GM19238 (cell line): ENCODE data around the gene RNPC3.
A peak's percentile ranks its signal among the peaks of the same experiment; 100 is the strongest.

Experiments
- DNase-seq: peaks from one replicate; pipeline ENCODE4 v3.0.0; 2011; ENCODE audit warnings: low spot score; ENCODE audit not compliant: insufficient read length

RNPC3 gene, protein sequence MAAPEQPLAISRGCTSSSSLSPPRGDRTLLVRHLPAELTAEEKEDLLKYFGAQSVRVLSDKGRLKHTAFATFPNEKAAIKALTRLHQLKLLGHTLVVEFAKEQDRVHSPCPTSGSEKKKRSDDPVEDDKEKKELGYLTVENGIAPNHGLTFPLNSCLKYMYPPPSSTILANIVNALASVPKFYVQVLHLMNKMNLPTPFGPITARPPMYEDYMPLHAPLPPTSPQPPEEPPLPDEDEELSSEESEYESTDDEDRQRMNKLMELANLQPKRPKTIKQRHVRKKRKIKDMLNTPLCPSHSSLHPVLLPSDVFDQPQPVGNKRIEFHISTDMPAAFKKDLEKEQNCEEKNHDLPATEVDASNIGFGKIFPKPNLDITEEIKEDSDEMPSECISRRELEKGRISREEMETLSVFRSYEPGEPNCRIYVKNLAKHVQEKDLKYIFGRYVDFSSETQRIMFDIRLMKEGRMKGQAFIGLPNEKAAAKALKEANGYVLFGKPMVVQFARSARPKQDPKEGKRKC

GRCh38 chr1:103525607-103526507 lies at the start of gene RNPC3:
RNPC3 (plus strand) TSS chr1:103525699; CDS start chr1:103526071, 372 bp downstream.
- peak; percentile 47 for DNase-seq

DNA sequence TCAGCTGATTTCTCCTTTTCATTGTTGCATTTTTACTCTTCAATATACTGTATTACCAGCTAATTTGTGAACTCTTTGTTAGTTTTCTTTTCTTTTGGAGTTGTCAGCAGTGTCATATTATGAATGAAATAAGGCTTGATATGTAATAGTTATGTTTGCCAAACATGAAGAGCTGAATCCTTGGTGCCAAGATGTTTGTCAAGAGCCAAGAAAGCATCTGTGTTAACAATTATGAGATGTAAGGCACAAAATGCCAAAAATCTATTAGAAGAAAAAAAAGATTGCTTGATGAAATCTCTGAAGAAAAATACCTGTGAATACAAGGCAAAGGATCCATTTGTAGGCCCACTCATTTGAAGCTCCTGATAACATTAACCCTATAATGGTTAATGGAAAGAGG lies 48.4 kb upstream of the RNPC3 start:
- DNase-seq, result no peak

DNA sequence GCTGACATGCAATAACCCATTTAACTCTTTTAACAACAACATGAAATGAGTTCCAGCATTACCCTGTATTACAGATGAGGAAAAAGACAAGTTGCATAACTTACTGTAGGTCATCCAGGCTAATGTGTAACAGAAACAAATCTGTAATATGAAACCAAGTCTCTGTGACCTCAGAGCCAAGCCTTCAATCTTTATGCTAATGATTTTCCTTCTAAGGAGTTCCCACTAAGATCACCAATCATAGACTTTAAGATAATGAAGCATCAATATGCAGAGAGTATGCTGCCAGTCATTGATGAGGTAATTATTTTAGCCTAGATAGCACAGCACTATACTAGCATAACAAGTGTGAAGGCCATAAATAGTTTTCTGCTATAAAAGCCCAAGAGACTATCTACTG lies 35.6 kb upstream of the RNPC3 start:
- no peak for DNase-seq

GRCh38 chr1:103492003-103492625 lies 33.4 kb upstream of the RNPC3 start:
- DNase-seq, result no peak

DNA sequence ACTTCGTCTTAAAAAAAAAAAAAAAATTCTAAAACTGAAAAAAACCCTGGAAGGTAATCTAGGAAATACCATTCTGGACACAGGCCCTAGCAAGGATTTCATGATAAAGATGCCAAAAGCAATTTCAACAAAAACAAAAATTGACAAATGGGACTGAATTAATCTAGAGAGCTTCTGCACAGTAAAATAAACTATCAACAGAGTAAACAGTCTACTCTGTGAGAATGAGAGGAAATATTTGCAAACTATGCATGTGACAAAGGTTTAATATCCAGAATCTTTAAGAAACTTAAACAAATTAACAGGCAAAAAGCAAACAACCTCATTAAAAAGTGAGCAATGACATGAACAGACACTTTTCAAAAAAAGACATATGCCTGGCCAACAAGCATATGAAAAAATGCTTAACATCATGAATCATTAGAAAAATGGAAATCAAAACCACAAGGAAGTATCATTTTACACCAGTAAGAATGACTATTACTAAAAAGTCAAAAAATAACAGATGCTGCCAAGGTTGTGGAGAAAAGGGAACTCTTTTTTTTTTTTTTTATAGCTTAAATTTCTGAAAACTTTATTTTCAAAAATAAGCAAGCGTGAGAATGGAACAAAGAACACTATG lies 29.4 kb upstream of the RNPC3 start:
- no peak for DNase-seq

GRCh38 chr1:103497404-103497803 lies 28.1 kb upstream of the RNPC3 start:
- no peak for DNase-seq

DNA sequence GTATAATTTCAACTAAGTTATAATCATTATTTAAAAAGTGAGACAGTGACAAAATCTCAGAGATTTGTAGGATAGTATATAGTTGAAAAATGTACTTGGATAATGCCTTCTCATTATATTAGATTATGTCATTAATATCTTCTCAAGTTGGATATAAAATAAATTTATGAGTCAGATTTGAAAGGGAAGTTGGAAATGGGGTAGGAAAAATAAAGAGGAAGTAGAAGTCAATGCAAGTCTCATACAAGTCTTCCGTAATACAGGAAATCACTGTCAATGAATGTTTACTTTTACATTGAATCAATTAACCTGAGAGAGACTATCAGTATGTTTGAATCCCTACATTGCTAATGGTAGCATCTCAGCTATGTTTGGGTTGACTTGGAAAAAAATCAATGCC lies 16.2 kb upstream of the RNPC3 start:
- DNase-seq, result no peak

DNA sequence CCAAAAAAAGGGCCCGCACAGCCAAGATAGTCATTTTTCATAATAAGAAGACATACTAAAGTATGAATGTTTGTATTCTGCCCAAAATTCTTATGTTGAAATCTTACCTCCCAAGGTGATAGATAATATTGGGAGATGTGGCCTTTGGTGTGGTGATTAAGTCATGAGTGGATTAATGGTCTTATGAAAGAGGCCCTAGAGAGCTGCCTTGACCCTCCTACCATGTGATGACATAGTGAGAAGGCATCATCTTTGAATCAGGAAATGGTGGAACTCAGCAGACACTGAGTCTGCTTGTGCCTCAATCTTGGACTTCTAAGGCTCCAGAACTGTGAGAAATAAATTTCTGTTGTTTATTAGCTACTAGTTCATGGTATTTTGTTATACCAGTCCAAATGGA lies 11.8 kb upstream of the RNPC3 start:
- DNase-seq, result no peak

GRCh38 chr1:103514920-103515503 lies 10.5 kb upstream of the RNPC3 start:
- no peak for DNase-seq

DNA sequence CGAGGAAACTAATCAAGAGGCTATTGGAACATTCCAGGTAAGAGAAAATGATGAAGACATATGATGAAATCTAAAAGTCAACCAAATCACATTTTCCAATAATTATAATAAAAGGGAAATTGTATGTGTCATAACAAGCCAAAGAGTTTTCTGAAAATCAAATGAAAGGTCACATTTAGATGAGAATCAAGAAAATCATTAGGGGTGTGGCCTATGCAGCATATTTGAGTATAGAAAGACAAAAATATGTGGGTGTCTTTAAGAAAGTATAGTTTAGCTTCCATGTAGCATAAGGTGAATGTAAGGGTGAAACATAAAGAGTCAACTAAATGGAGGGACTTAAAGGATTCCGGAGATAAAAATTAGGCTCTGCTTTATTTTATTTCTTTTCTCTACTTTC lies 9.2 kb upstream of the RNPC3 start:
- DNase-seq, result no peak

GRCh38 chr1:103516693-103517092 lies 8.8 kb upstream of the RNPC3 start:
- DNase-seq, result no peak

GRCh38 chr1:103517380-103518047 lies 8.0 kb upstream of the RNPC3 start:
- DNase-seq, result no peak

DNA sequence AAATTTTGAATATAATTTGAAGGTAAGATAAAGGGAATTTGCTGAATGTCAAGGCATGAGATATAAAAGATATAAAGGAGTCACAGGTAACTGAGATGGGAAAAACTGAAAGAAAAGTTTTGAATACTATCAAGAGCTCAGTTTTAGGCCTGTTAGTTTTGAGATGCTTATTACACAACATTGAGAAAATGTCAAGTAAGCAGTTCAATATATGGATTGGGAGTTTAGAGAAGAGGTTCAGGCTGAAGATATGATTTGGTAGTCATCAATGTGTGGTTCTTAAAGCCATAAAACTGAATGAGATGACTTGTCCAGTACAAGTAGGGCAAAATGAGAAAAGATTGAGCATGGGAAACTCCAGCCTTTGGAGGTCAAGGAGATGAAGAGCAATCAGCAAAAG lies 4.7 kb upstream of the RNPC3 start:
- DNase-seq, result no peak

DNA sequence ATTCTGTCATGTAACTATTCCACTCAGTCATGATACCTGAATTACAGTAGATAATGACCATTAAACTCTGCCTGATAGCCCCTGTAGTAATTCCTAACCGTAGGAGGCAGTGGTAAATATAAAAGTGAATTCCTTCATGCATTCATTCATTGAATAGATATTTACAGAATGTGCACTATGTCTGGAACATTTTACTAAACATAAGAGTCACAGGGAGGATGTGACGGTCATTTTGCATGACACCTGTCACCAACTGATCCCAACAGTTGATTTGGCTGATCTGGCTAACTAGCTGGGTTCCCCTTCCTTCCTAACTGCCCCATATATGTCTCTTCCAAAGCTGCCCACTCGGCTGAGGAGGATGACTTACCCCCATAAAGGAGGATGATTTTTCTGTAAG lies 2.2 kb upstream of the RNPC3 start:
- no peak for DNase-seq

GRCh38 chr1:103525114-103525606 lies 339 bp upstream of the RNPC3 start:
- peak; percentile 1 for DNase-seq

DNA sequence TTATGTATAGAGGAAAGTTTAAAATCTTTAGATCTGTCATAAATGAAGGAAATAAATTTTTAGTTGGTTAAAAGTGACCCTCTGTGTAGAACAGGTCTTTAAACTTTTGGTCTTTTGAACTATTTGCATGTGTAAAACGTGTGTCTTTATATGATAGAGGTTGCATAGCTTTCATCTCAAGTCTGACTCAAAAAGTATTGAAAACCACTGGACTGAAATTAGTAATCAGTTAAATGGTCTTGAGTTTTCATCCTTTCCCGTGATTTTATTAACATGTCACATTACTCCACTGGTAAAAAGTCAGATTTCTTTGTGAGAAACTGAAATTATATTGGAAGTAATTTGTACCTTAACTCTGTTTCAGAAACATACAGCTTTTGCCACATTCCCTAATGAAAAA lies 1.8 kb downstream of the RNPC3 start:
- no peak for DNase-seq

- DNase-seq, result no peak
These were observed 4.2 kb downstream of the RNPC3 start for GRCh38 chr1:103529746-103530145.

DNA sequence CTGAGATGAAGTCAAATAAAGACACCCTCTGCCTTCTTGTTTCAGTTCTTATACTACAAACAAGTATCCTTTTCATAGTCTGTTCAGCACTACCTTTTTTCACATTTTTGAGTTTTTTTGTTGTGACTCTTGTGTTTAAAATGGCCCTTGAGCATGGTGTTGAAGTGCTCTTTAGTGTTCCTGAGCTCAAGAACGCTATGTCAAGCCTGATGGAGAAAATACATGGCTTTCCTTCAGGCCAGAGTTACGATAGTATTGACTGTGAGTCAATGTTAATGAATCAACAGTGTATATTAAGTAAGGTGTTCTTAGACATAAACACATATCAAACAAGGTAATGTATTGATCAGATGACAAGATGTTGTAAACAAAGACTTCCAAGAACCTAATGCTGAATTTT lies 12.7 kb downstream of the RNPC3 start:
- DNase-seq, result no peak

DNA sequence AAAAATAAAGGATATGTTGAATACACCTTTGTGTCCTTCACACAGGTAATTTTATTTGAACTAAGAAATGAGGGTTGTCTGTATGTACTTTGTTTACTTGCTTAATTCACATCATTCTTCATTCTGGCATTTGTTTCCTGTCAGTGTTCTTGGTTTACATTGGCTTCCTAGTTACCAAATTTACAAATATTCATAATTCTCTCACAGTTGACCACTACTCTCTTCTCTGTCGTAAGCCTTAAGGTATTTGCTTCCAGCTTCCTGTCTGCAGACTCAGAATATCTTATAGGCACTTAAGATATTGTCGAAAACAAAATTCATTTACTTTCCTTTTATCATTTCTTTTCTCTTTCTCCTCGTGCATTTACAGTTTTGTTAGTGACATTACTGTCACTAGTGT lies 15.9 kb downstream of the RNPC3 start:
- DNase-seq, result no peak

DNA sequence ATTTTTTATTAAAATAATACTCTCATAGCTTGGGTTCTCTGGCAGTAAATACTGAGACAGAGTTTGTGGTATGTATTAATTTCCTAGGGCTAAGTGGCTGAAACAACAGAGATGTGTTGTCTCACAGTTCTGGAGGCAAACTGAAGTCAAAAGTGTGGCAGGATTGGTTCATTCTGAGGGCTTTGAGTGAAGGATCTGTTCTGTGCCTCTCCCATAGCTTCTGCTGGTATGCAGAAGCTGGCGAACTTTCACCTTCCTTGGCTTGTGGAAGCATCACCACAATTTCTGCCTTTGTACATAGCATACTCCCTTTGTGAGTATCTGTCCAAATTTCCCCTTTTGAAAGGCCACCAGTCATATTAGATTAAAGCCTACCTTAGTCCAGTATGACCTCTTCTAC lies 21.0 kb downstream of the RNPC3 start:
- no peak for DNase-seq
